Nephron (organoid): Measurements from ENCODE around the gene CTSC.

Experiments
- H3K27ac Mint-ChIP-seq, 3 experiments: 2 replicates each; pipeline ENCODE4 v1.8.0; 2020; ENCODE audit warnings: mixed read lengths in 3 of 3, mild to moderate bottlenecking in 2 of 3, moderate library complexity in 1 of 3
- H3K27me3 Mint-ChIP-seq: 2 replicates; pipeline ENCODE4 v1.8.0; 2021; ENCODE audit warnings: low read depth, mild to moderate bottlenecking, moderate library complexity, mixed read lengths
- H3K36me3 Mint-ChIP-seq: 2 replicates; pipeline ENCODE4 v1.8.0; 2020; ENCODE audit warnings: low read depth, mixed read lengths
- H3K4me1 Mint-ChIP-seq: 2 replicates; pipeline ENCODE4 v1.8.0; 2020; ENCODE audit warnings: mixed read lengths
- H3K4me3 Mint-ChIP-seq, 3 experiments: 2 replicates each; pipeline ENCODE4 v1.8.0; 2020; ENCODE audit warnings: mild to moderate bottlenecking in 3 of 3, mixed read lengths in 3 of 3, moderate library complexity in 2 of 3
- H3K9me3 Mint-ChIP-seq: 2 replicates; pipeline ENCODE4 v1.8.0; 2020; ENCODE audit warnings: mixed read lengths
- CTCF ChIP-seq, 3 experiments: fragments of 200-600 bp; sonication (generic); IDR thresholded peaks; one replicate each; pipeline ENCODE4 v1.5.0; 2021; ENCODE audit warnings: antibody characterized with exemption in 3 of 3; ENCODE audit not compliant: unreplicated experiment in 3 of 3

Gene CTSC

DNA sequence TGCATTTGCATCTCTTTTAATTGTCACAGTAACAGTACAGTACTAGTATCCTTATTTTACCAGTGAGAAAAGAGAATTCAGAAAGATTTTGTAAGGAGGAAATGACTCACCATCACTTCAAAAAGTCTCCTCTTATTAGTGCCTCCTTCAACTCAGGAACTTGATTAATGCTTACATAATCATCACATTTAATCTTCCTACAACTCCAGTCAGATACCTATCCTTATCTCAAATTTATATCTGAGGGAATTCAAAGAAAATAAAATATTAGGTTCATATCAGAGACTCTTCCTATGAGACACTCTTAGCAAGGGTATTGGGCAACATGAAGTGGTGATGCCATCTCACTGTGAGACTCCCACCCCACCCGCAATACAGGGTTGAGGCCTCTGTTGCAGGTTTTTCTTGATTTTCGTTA is 26.1 kb upstream of the CTSC start:
- H3K4me3 Mint-ChIP-seq, result no peak overlapping the region
- no peaks in the 10 kb centered on the region for H3K9me3 Mint-ChIP-seq
- no peak overlapping the region for H3K27ac Mint-ChIP-seq
- no peak for TF ChIP-seq CTCF (IDR thresholded peaks at IDR 0.05; ENCODE audit: unreplicated experiment in 3 of 3)
- H3K36me3 Mint-ChIP-seq, result no peaks in the 10 kb centered on the region
- H3K27me3 Mint-ChIP-seq, result no peaks in the 10 kb centered on the region
- H3K4me1 Mint-ChIP-seq, result no peaks in the 10 kb centered on the region

- H3K9me3 Mint-ChIP-seq, result no peaks in the 10 kb centered on the region
- H3K36me3 Mint-ChIP-seq, result no peaks in the 10 kb centered on the region
- H3K27ac Mint-ChIP-seq, result peak overlapping the region in 1 of 3 experiments; percentile 40
- TF ChIP-seq CTCF (IDR thresholded peaks at IDR 0.05; ENCODE audit: unreplicated experiment in 3 of 3), result no peak
- H3K4me1 Mint-ChIP-seq, result peaks cover 1% of the 10 kb centered on the region
- no peak overlapping the region for H3K4me3 Mint-ChIP-seq
- H3K27me3 Mint-ChIP-seq, result no peaks in the 10 kb centered on the region
Observed at GRCh38 chr11:88363004-88363403, 25.5 kb upstream of the CTSC start.

- H3K4me1 Mint-ChIP-seq, result peaks cover 10% of the 10 kb centered on the region
Observed at GRCh38 chr11:88360141-88360540, 22.6 kb upstream of the CTSC start.

GRCh38 chr11:88359541-88359940 is 22.0 kb upstream of the CTSC start:
- no peak for TF ChIP-seq CTCF (IDR thresholded peaks at IDR 0.05; ENCODE audit: unreplicated experiment in 3 of 3)
- Mint-ChIP-seq H3K36me3 (no peaks in the 10 kb centered on the region), H3K4me3 (no peak overlapping the region), H3K9me3 (no peaks in the 10 kb centered on the region), H3K27me3 (no peaks in the 10 kb centered on the region), H3K27ac (peak overlapping the region; percentile 13 to 49 (median 38)), H3K4me1 (peaks cover 10% of the 10 kb centered on the region)

More at GRCh38 chr11:88360141-88360540, 22.6 kb upstream of the CTSC start:
- H3K9me3 Mint-ChIP-seq, result no peaks in the 10 kb centered on the region
- H3K27ac Mint-ChIP-seq, result peak overlapping the region; percentile 28 to 67 (median 63)
- H3K36me3 Mint-ChIP-seq, result no peaks in the 10 kb centered on the region
- H3K4me3 Mint-ChIP-seq, result no peak overlapping the region
- no peak for TF ChIP-seq CTCF (IDR thresholded peaks at IDR 0.05; ENCODE audit: unreplicated experiment in 3 of 3)
- H3K27me3 Mint-ChIP-seq, result no peaks in the 10 kb centered on the region

DNA sequence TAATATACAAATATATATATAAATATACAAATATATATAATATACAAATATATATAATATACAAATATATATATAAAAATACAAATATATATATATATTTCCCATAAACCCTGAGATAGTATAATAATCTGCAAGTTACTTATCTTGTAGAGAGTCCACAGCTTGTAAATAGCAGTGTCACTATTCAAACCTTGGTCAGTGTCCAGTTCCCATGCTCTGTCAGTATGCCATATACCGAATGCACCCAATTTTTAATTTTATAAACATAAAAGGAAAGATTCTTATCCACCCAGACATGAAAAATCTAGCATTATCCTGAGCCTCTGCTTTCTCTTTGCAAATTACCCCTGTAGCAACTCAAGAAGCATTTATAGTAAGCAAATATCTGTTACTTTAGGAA is 21.6 kb upstream of the CTSC start:
- peaks cover 10% of the 10 kb centered on the region for H3K4me1 Mint-ChIP-seq
- peak overlapping the region; percentile 13 to 49 (median 38) for H3K27ac Mint-ChIP-seq
- no peaks in the 10 kb centered on the region for H3K36me3 Mint-ChIP-seq
- no peak overlapping the region for H3K4me3 Mint-ChIP-seq
- no peaks in the 10 kb centered on the region for H3K27me3 Mint-ChIP-seq
- no peaks in the 10 kb centered on the region for H3K9me3 Mint-ChIP-seq
- TF ChIP-seq CTCF (IDR thresholded peaks at IDR 0.05; ENCODE audit: unreplicated experiment in 3 of 3), result no peak

DNA sequence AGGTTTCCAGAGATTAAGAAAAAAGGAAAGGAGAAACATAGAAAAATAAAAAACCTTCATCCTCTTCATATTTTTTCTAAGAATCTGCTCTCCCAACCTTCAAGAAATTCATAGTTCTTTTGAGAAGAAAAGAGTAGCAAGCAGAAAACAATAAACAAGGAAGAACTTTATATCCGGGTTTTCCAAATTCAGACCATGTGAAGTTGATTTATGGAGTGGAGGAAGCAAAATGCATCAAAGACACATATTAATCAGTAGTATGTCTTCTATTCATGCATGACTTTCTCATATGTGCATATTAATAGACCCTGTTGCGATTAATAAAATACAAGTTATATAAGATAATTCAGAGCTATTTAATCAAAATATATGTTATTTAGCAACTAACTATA is 20.5 kb upstream of the CTSC start:
- no peak for TF ChIP-seq CTCF (IDR thresholded peaks at IDR 0.05; ENCODE audit: unreplicated experiment in 3 of 3)
- Mint-ChIP-seq H3K36me3 (no peaks in the 10 kb centered on the region), H3K4me3 (no peak overlapping the region), H3K27me3 (no peaks in the 10 kb centered on the region), H3K27ac (peak overlapping the region; percentile 1 to 40 (median 30)), H3K4me1 (peaks cover 10% of the 10 kb centered on the region), H3K9me3 (no peaks in the 10 kb centered on the region)
